Measurements from ENCODE around the gene MAPK10.
"Not testable (repeated sequence)": the region's sequence is repeated elsewhere in the genome, so short reads cannot be mapped to it uniquely, and the experiment has no call there.

Gene MAPK10

GRCh38 chr4:86100539-86101215, 259.2 kb downstream of the MAPK10 start:
- no peak for DNase-seq

GRCh38 chr4:86099348-86099747, 260.5 kb downstream of the MAPK10 start:
- no peak for DNase-seq

GRCh38 chr4:86098691-86099090, 261.2 kb downstream of the MAPK10 start:
- DNase-seq, result no peak

- DNase-seq, result no peak
Observed at GRCh38 chr4:86096373-86096772, 263.5 kb downstream of the MAPK10 start.

GRCh38 chr4:86092684-86093083, 267.2 kb downstream of the MAPK10 start:
- DNase-seq, result no peak

- DNase-seq, result no peak
Observed at GRCh38 chr4:86091201-86091600, 268.7 kb downstream of the MAPK10 start.

GRCh38 chr4:86089781-86090323, 270.0 kb downstream of the MAPK10 start:
- DNase-seq, result no peak

- DNase-seq, result no peak
Observed at GRCh38 chr4:86089053-86089452, 270.8 kb downstream of the MAPK10 start.

- DNase-seq, result not testable (repeated sequence)
Observed at GRCh38 chr4:86075796-86076195, 284.1 kb downstream of the MAPK10 start.

- DNase-seq, result no peak
Observed at GRCh38 chr4:86060341-86060740, 299.5 kb downstream of the MAPK10 start.

- DNase-seq, result no peak
Observed at GRCh38 chr4:86058621-86059020, 301.2 kb downstream of the MAPK10 start.

- no peak for DNase-seq
Observed at GRCh38 chr4:86055898-86056297, 304.0 kb downstream of the MAPK10 start.

GRCh38 chr4:86054286-86055032, 305.4 kb downstream of the MAPK10 start:
- no peak for DNase-seq

- no peak for DNase-seq
Observed at GRCh38 chr4:86050496-86050895, 309.4 kb downstream of the MAPK10 start.

GRCh38 chr4:86048426-86048825, 311.4 kb downstream of the MAPK10 start:
- DNase-seq, result no peak

- no peak for DNase-seq
Observed at GRCh38 chr4:86044593-86044985, 315.3 kb downstream of the MAPK10 start.

- DNase-seq, result no peak
Observed at GRCh38 chr4:86043755-86044592, 315.9 kb downstream of the MAPK10 start.

GRCh38 chr4:86038037-86038436, 321.8 kb downstream of the MAPK10 start:
- DNase-seq, result no peak

- no peak for DNase-seq
Observed at GRCh38 chr4:86036736-86037135, 323.1 kb downstream of the MAPK10 start.

- DNase-seq, result no peak
Observed at GRCh38 chr4:86035688-86036087, 324.2 kb downstream of the MAPK10 start.

- DNase-seq, result no peak
Observed at GRCh38 chr4:86034616-86035015, 325.2 kb downstream of the MAPK10 start.

- DNase-seq, result no peak
Observed at GRCh38 chr4:86033171-86033570, 326.7 kb downstream of the MAPK10 start.

GRCh38 chr4:86032476-86033022, 327.3 kb downstream of the MAPK10 start:
- DNase-seq, result no peak

Measured in activated T-cell treated with anti-CD3 and anti-CD28 coated beads, Interleukin-2, amount 50 U/mL, for 48 hours (primary cell).